Glutamatergic neuron (in vitro differentiated cells): Measurements from ENCODE around the gene ZNF32. TPM values are rescaled to one million over a fixed set of nuclear protein-coding genes. Genes with fewer than 3 reads are reported as not detected.

Experiments
- DNase-seq: peaks from one replicate; pipeline ENCODE4 v3.0.0; 2022
- H3K27ac Mint-ChIP-seq: one replicate; pipeline ENCODE4 v1.8.0; 2020; ENCODE audit warnings: mild to moderate bottlenecking, mixed read lengths, inconsistent platforms; ENCODE audit not compliant: unreplicated experiment
- H3K27me3 Mint-ChIP-seq: one replicate; pipeline ENCODE4 v1.8.0; 2020; ENCODE audit warnings: mild to moderate bottlenecking, moderate library complexity, mixed read lengths, inconsistent platforms; ENCODE audit not compliant: unreplicated experiment
- H3K36me3 Mint-ChIP-seq: one replicate; pipeline ENCODE4 v1.8.0; 2020; ENCODE audit warnings: mild to moderate bottlenecking, mixed read lengths, inconsistent platforms; ENCODE audit not compliant: unreplicated experiment
- H3K4me1 Mint-ChIP-seq: one replicate; pipeline ENCODE4 v1.8.0; 2020; ENCODE audit warnings: mild to moderate bottlenecking, low read depth, mixed read lengths, inconsistent platforms; ENCODE audit not compliant: unreplicated experiment
- H3K4me3 Mint-ChIP-seq: one replicate; pipeline ENCODE4 v1.8.0; 2020; ENCODE audit warnings: mild to moderate bottlenecking, mixed read lengths, inconsistent platforms; ENCODE audit not compliant: unreplicated experiment
- H3K9me3 Mint-ChIP-seq: one replicate; pipeline ENCODE4 v1.8.0; 2020; ENCODE audit warnings: mild to moderate bottlenecking, moderate library complexity, mixed read lengths, inconsistent platforms; ENCODE audit not compliant: unreplicated experiment
- total RNA-seq: library from RNA; stranded (reverse); fragmentation: NEBNext Ultra II Directional; extraction: Animal tissue kit (Norgen Biotek cat#: 25700); gene quantifications from one replicate; pipeline ENCODE4 v1.2.1, GENCODE V29; 2021; ENCODE audit not compliant: unreplicated experiment
- TF ChIP-seq, protein P1 (sequence below): fragments of 200-600 bp; sonication (generic); IDR thresholded peaks from one replicate; pipeline ENCODE4 v1.5.0; 2021; ENCODE audit not compliant: partially characterized antibody, unreplicated experiment

ZNF32 gene
- total RNA-seq, 1 donor from 2014 or later: 32.1 TPM

DNA sequence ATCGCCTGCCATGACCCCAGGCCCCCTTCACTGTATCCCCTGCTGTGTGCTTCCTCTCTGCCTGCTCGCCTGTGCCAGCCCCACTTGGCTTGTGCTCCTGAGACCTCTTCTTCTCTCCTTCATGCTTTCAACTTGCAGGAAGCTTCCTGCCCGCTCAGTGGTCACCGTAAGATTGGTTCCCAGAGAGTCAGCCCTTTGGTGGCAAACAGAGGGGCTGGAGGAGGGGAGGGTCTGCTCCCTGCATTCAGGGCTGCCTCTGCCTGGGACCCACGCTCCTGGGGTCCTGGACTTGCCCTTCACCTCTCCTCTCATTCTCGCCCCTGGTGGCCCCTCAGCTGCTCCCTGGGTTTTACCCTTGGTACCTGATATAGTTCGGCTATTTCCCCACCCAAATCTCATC lies 45.8 kb upstream of the ZNF32 start:
- Mint-ChIP-seq H3K36me3 (no peaks in the 10 kb centered on the region), H3K4me3 (no peak overlapping the region), H3K27ac (no peak overlapping the region), H3K27me3 (peaks cover 6% of the 10 kb centered on the region), H3K9me3 (peaks cover 2% of the 10 kb centered on the region), H3K4me1 (no peaks in the 10 kb centered on the region)
- TF ChIP-seq, protein P1, sequence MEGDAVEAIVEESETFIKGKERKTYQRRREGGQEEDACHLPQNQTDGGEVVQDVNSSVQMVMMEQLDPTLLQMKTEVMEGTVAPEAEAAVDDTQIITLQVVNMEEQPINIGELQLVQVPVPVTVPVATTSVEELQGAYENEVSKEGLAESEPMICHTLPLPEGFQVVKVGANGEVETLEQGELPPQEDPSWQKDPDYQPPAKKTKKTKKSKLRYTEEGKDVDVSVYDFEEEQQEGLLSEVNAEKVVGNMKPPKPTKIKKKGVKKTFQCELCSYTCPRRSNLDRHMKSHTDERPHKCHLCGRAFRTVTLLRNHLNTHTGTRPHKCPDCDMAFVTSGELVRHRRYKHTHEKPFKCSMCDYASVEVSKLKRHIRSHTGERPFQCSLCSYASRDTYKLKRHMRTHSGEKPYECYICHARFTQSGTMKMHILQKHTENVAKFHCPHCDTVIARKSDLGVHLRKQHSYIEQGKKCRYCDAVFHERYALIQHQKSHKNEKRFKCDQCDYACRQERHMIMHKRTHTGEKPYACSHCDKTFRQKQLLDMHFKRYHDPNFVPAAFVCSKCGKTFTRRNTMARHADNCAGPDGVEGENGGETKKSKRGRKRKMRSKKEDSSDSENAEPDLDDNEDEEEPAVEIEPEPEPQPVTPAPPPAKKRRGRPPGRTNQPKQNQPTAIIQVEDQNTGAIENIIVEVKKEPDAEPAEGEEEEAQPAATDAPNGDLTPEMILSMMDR: no peak
- DNase-seq: no peak

DNA sequence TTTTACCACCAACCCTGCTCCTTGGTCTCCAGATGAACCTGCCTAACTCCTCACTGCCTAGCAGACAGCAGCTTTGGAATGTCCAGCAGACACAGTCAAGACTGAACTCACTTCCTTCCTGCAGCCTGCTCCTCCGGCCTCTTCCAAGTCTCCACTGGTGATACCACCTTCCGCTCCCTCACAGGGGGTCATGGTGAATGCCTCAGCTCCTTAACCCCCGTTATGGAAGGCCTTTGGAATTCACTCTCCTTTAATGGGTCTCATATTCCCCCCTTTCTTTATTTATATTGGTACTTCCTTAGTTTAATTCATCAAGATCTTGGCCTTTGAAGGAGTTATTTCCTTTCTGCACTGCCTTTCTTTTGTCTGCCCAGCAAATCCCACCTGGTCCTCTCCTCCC lies 44.9 kb upstream of the ZNF32 start:
- TF ChIP-seq, protein P1: no peak
- Mint-ChIP-seq H3K36me3 (no peaks in the 10 kb centered on the region), H3K27me3 (peaks cover 8% of the 10 kb centered on the region), H3K4me3 (no peak overlapping the region), H3K27ac (no peak overlapping the region), H3K9me3 (peaks cover 2% of the 10 kb centered on the region), H3K4me1 (no peaks in the 10 kb centered on the region)
- DNase-seq: no peak

DNA sequence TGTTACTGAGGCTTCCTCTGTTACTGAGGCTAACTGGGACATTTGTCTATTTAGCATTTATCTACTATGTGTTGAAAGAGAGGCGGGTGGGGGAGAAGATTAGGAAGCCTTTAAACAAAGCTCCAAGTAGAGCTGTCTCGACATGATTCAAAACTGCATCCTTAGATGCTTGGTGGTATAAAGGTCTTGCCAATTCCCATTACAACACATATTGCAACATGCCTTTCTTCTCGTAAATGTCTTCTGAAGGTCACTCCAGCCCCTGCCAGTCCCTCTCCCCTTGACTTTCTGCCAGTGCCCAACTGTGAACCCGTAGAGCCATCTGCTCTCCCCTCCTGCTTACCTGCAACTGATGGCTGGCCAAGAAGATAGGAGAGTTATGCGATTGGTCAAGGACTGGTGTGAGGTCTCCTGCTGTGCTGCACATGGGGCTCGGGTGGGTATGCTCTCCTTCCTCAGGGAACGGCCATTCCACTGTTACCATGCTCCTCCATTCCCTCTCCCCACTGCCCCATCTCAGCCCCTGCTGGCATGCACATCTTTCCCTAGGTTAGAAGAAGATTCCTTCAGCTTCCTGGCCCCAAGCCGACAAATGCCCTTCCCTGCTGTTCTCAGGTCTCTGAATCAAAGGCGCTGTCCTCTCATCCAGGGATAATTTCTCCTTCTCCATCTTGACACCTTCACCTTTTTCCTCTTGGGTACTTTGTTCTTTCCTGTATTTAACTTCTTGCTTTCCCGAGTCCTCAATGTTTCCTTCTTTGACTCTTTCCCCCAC lies 43.6 kb upstream of the ZNF32 start:
- no peaks in the 10 kb centered on the region for H3K4me1 Mint-ChIP-seq
- H3K4me3 Mint-ChIP-seq: no peak overlapping the region

DNA sequence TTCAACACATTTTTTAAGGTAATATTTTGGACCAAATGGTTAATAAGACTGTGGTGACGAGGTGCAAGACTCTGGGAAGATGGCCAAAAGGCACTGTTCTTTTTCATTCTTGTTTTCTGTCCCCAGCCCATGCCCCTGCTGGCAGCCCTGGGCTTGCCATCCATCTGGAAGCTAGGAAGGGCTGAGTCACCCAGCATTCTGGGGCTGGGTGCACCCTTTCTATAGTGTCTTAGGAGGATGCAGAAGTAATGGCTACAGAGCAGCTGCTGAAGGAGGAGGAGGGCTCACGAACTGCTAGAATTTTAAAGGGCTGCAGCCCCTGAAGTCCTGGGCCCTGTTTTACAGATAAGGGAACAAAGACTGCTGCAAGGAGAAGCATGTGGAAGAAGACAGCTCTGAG lies 42.8 kb upstream of the ZNF32 start:
- H3K9me3 Mint-ChIP-seq: peaks cover 4% of the 10 kb centered on the region
- TF ChIP-seq, protein P1: no peak
- DNase-seq: no peak
- H3K36me3 Mint-ChIP-seq: no peaks in the 10 kb centered on the region
- H3K4me3 Mint-ChIP-seq: no peak overlapping the region
- peaks cover 16% of the 10 kb centered on the region for H3K27me3 Mint-ChIP-seq
- no peaks in the 10 kb centered on the region for H3K4me1 Mint-ChIP-seq
- no peak overlapping the region for H3K27ac Mint-ChIP-seq

More for the DNA sequence above, 43.6 kb upstream of the ZNF32 start:
- Mint-ChIP-seq H3K27me3 (peaks cover 16% of the 10 kb centered on the region), H3K9me3 (peaks cover 2% of the 10 kb centered on the region), H3K36me3 (no peaks in the 10 kb centered on the region), H3K27ac (no peak overlapping the region)
- no peak for DNase-seq
- TF ChIP-seq, protein P1: no peak
